ENCODE results near the gene WFDC9.

WFDC9 gene

DNA sequence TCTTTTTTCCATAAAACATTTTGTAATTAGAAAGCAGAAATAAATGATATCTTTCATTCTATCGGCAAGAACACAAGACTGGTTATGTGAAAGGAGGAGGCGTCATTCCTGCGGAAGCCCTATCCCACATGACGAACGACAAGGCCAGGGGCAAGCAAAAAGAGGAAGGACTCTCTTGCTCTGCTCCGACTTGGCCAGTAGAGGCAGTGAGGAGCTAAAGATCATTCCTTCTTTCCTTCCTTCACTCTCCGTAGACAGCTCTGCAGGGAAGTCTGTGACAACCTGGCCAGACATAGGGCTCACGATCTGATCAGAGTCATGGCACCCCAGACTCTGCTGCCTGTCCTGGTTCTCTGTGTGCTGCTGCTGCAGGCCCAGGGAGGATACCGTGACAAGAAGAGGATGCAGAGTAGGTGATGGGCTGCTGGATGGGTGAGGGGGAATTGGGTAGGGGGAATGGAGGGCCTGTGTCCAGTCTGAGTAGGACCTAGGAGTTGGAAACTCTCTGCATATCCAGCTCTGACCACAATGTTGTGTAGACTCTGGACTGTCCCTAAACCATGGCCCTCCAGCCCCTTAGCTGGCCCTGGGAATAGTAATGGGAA, 1.5 kb downstream of the WFDC9 start, which contains the start of gene WFDC10A:
Gene WFDC10A, plus strand, starts transcription at position 244 of the 605 bp plus-strand sequence. Its CDS starts 75 bp downstream, at position 319.
- no peak within 1 kb of the TSS for H3K27ac ChIP-seq (ENCODE audit: low read depth, low read length)
- no peak within 1 kb of the TSS for H2AFZ ChIP-seq (ENCODE audit: low read depth, low read length, severe bottlenecking)
- H3K4me2 ChIP-seq (ENCODE audit: low read depth, low read length, poor library complexity, severe bottlenecking) = no peak within 1 kb of the TSS

GRCh38 chr20:45626540-45626939, 4.5 kb downstream of the WFDC9 start:
- H3K27me3 ChIP-seq (ENCODE audit: low read length) = no peaks in the 10 kb centered on the region
- H3K36me3 ChIP-seq (ENCODE audit: low read length) = no peaks in the 10 kb centered on the region
- TF ChIP-seq, protein P1, sequence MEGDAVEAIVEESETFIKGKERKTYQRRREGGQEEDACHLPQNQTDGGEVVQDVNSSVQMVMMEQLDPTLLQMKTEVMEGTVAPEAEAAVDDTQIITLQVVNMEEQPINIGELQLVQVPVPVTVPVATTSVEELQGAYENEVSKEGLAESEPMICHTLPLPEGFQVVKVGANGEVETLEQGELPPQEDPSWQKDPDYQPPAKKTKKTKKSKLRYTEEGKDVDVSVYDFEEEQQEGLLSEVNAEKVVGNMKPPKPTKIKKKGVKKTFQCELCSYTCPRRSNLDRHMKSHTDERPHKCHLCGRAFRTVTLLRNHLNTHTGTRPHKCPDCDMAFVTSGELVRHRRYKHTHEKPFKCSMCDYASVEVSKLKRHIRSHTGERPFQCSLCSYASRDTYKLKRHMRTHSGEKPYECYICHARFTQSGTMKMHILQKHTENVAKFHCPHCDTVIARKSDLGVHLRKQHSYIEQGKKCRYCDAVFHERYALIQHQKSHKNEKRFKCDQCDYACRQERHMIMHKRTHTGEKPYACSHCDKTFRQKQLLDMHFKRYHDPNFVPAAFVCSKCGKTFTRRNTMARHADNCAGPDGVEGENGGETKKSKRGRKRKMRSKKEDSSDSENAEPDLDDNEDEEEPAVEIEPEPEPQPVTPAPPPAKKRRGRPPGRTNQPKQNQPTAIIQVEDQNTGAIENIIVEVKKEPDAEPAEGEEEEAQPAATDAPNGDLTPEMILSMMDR (IDR thresholded peaks at IDR 0.05; ENCODE audit: insufficient read depth, low read length, poor library complexity, severe bottlenecking) = no peak
- TF ChIP-seq EZH2phosphoT487 (conservative IDR thresholded peaks at IDR 0.05; ENCODE audit: low read length) = no peak
- H3F3A ChIP-seq (ENCODE audit: insufficient read depth) = no peaks in the 10 kb centered on the region
- no peaks in the 10 kb centered on the region for H3K9me2 ChIP-seq (replicated peaks; ENCODE audit: insufficient read depth, low read length)
- no peak overlapping the region for H3K4me3 ChIP-seq (ENCODE audit: insufficient read depth, low read length, poor library complexity, severe bottlenecking)
- H3K4me2 ChIP-seq (ENCODE audit: low read depth, low read length, poor library complexity, severe bottlenecking) = no peak overlapping the region
- no peak overlapping the region for H3K27ac ChIP-seq (ENCODE audit: low read depth, low read length)
- no peaks in the 10 kb centered on the region for H4K20me1 ChIP-seq (ENCODE audit: low read depth, low read length)
- H3K9ac ChIP-seq (ENCODE audit: low read length) = no peak overlapping the region
- H2AFZ ChIP-seq (ENCODE audit: low read depth, low read length, severe bottlenecking) = no peak overlapping the region
- H3K9me3 ChIP-seq (ENCODE audit: insufficient read depth, low read length) = 0 out of 2 replicates have a peak, but pooled peaks cover 5% of the 10 kb centered on the region
- no peaks in the 10 kb centered on the region for H3K79me2 ChIP-seq (ENCODE audit: insufficient read depth, low read length)

More for the DNA sequence above, 1.5 kb downstream of the WFDC9 start, which contains the start of gene WFDC10A:
- Histone ChIP-seq H3K9ac (ENCODE audit: low read length) (no peak within 1 kb of the TSS), H3K79me2 (ENCODE audit: insufficient read depth, low read length) (no peaks in the 10 kb centered on the region), H4K20me1 (ENCODE audit: low read depth, low read length) (no peaks in the 10 kb centered on the region), H3K4me3 (ENCODE audit: insufficient read depth, low read length, poor library complexity, severe bottlenecking) (no peak within 1 kb of the TSS), H3K36me3 (ENCODE audit: low read length) (no peaks in the 10 kb centered on the region), H3F3A (ENCODE audit: insufficient read depth) (no peaks in the 10 kb centered on the region), H3K27me3 (ENCODE audit: low read length) (no peaks in the 10 kb centered on the region), H3K9me2 (replicated peaks; ENCODE audit: insufficient read depth, low read length) (no peaks in the 10 kb centered on the region), H3K9me3 (ENCODE audit: insufficient read depth, low read length) (0 out of 2 replicates have a peak, but pooled peaks cover under 1% of the 10 kb centered on the region)
- TF ChIP-seq, protein P1 (IDR thresholded peaks at IDR 0.05; ENCODE audit: insufficient read depth, low read length, poor library complexity, severe bottlenecking) = peak; percentile 34
- TF ChIP-seq EZH2phosphoT487 (conservative IDR thresholded peaks at IDR 0.05; ENCODE audit: low read length) = no peak

GRCh38 chr20:45621593-45621992, 9.5 kb downstream of the WFDC9 start:
- H3K27me3 ChIP-seq (ENCODE audit: low read length) = no peaks in the 10 kb centered on the region
- H3K79me2 ChIP-seq (ENCODE audit: insufficient read depth, low read length) = no peaks in the 10 kb centered on the region
- no peak overlapping the region for H2AFZ ChIP-seq (ENCODE audit: low read depth, low read length, severe bottlenecking)
- H3F3A ChIP-seq (ENCODE audit: insufficient read depth) = no peaks in the 10 kb centered on the region
- H3K4me3 ChIP-seq (ENCODE audit: insufficient read depth, low read length, poor library complexity, severe bottlenecking) = no peak overlapping the region
- no peaks in the 10 kb centered on the region for H3K9me2 ChIP-seq (replicated peaks; ENCODE audit: insufficient read depth, low read length)
- no peaks in the 10 kb centered on the region for H4K20me1 ChIP-seq (ENCODE audit: low read depth, low read length)
- no peak overlapping the region for H3K4me2 ChIP-seq (ENCODE audit: low read depth, low read length, poor library complexity, severe bottlenecking)
- TF ChIP-seq EZH2phosphoT487 (conservative IDR thresholded peaks at IDR 0.05; ENCODE audit: low read length) = no peak
- TF ChIP-seq, protein P1 (IDR thresholded peaks at IDR 0.05; ENCODE audit: insufficient read depth, low read length, poor library complexity, severe bottlenecking) = no peak
- 0 out of 2 replicates have a peak, but pooled peaks cover 5% of the 10 kb centered on the region for H3K9me3 ChIP-seq (ENCODE audit: insufficient read depth, low read length)
- no peaks in the 10 kb centered on the region for H3K36me3 ChIP-seq (ENCODE audit: low read length)
- H3K27ac ChIP-seq (ENCODE audit: low read depth, low read length) = no peak overlapping the region
- no peak overlapping the region for H3K9ac ChIP-seq (ENCODE audit: low read length)
